ENCODE measurements around the gene IRAK2.
"Not testable (repeated sequence)": the region's sequence is repeated elsewhere in the genome, so short reads cannot be mapped to it uniquely, and the experiment has no call there.

DNA sequence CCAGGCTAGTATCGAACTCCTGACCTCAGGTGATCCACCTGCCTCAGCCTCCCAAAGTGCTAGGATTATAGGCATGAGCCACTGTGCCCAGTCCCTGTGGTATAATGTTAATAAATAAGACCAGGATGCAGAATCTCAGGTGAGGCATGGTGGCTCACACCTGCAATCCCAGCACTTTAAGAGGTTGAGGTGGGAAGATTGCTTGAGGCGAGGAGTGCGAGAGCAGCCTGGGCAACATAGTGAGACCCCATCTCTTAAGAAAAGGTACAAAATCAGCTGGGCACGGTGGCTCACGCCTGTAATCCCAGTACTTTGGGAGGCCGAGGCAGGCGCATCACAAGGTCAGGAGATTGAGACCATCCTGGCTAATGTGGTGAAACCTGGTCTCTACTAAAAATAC is 10.6 kb downstream of the IRAK2 start:
- not testable (repeated sequence) for TF ChIP-seq PAX5 (IDR thresholded peaks at IDR 0.05; ENCODE audit: insufficient read depth, low read length, severe bottlenecking); POLR2AphosphoS5 (IDR thresholded peaks at IDR 0.05; ENCODE audit: low read depth, low read length); POLR2A (IDR thresholded peaks at IDR 0.05; ENCODE audit: low read depth, low read length); TAF1 (IDR thresholded peaks at IDR 0.05; ENCODE audit: low read depth, low read length)

Measured in GM12891 (cell line).